Type B pancreatic cell (in vitro differentiated cells): ENCODE data around the gene TCF12. TPM values are rescaled to one million over a fixed set of nuclear protein-coding genes. Genes with fewer than 3 reads are reported as not detected.
A peak's percentile ranks its signal among the peaks of the same experiment; 100 is the strongest.
"Not testable (repeated sequence)": the region's sequence is repeated elsewhere in the genome, so short reads cannot be mapped to it uniquely, and the experiment has no call there.

Experiments
- DNase-seq: peaks from one replicate; pipeline ENCODE4 v3.0.0; 2021; ENCODE audit warnings: mixed read lengths; ENCODE audit not compliant: unreplicated experiment; ENCODE audit errors: extremely low spot score
- H3K27ac Mint-ChIP-seq: 2 replicates; pipeline ENCODE4 v1.8.0; 2021; ENCODE audit warnings: mild to moderate bottlenecking, mixed read lengths
- H3K27me3 Mint-ChIP-seq: 2 replicates; pipeline ENCODE4 v1.8.0; 2021; ENCODE audit warnings: mixed read lengths
- H3K36me3 Mint-ChIP-seq: 2 replicates; pipeline ENCODE4 v1.8.0; 2021; ENCODE audit warnings: mixed read lengths
- H3K4me1 Mint-ChIP-seq: one replicate; pipeline ENCODE4 v1.8.0; 2021; ENCODE audit warnings: mixed read lengths; ENCODE audit not compliant: unreplicated experiment
- H3K4me3 Mint-ChIP-seq: 2 replicates; pipeline ENCODE4 v1.8.0; 2021; ENCODE audit warnings: mild to moderate bottlenecking, mixed read lengths
- H3K9me3 Mint-ChIP-seq: 2 replicates; pipeline ENCODE4 v1.8.0; 2021; ENCODE audit warnings: mixed read lengths
- total RNA-seq: library from RNA; stranded (reverse); gene quantifications from 2 replicates; pipeline ENCODE4 v1.2.1, GENCODE V29; 2021; ENCODE audit warnings: low replicate concordance
- TF ChIP-seq, protein P1 (sequence below): fragments of 200-600 bp; sonication (generic); conservative IDR thresholded peaks from 2 replicates; pipeline ENCODE4 v1.5.0; 2021; ENCODE audit warnings: antibody characterized with exemption, mild to moderate bottlenecking

The TCF12 gene
- total RNA-seq, 1 donor from 2014 or later: 153 TPM

DNA sequence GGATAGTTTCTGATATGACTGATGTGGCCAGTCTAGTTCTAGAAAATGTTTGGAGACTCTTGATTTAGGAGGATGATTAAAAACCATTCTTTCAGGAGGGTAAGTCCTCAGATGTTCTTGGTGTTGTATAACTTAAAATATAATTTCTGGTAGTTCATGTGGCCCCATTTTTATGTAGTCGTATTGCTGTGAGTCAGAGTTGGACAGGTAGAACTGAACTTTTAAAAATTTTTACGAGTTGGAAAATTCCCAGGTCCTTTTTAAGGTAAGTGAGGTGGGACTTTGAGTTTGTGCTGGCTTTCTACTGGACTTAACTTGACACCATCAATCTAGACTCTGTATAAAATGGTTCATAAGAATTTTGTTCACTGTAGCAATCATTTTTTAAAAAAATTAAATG, 92.3 kb downstream of the TCF12 start:
- Mint-ChIP-seq H3K4me3 (no peak overlapping the region), H3K36me3 (peaks cover 11% of the 10 kb centered on the region), H3K27ac (no peak overlapping the region), H3K4me1 (peaks cover 11% of the 10 kb centered on the region), H3K9me3 (no peaks in the 10 kb centered on the region), H3K27me3 (no peaks in the 10 kb centered on the region)
- TF ChIP-seq, protein P1, sequence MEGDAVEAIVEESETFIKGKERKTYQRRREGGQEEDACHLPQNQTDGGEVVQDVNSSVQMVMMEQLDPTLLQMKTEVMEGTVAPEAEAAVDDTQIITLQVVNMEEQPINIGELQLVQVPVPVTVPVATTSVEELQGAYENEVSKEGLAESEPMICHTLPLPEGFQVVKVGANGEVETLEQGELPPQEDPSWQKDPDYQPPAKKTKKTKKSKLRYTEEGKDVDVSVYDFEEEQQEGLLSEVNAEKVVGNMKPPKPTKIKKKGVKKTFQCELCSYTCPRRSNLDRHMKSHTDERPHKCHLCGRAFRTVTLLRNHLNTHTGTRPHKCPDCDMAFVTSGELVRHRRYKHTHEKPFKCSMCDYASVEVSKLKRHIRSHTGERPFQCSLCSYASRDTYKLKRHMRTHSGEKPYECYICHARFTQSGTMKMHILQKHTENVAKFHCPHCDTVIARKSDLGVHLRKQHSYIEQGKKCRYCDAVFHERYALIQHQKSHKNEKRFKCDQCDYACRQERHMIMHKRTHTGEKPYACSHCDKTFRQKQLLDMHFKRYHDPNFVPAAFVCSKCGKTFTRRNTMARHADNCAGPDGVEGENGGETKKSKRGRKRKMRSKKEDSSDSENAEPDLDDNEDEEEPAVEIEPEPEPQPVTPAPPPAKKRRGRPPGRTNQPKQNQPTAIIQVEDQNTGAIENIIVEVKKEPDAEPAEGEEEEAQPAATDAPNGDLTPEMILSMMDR: no peak
- no peak for DNase-seq

- peaks cover 14% of the 10 kb centered on the region for H3K36me3 Mint-ChIP-seq
- peaks cover 19% of the 10 kb centered on the region for H3K4me1 Mint-ChIP-seq
- no peak overlapping the region for H3K27ac Mint-ChIP-seq
- TF ChIP-seq, protein P1: no peak
- DNase-seq: no peak
- no peak overlapping the region for H3K4me3 Mint-ChIP-seq
- H3K27me3 Mint-ChIP-seq: no peaks in the 10 kb centered on the region
- no peaks in the 10 kb centered on the region for H3K9me3 Mint-ChIP-seq
Observed at GRCh38 chr15:57012556-57012955, 94.1 kb downstream of the TCF12 start.

DNA sequence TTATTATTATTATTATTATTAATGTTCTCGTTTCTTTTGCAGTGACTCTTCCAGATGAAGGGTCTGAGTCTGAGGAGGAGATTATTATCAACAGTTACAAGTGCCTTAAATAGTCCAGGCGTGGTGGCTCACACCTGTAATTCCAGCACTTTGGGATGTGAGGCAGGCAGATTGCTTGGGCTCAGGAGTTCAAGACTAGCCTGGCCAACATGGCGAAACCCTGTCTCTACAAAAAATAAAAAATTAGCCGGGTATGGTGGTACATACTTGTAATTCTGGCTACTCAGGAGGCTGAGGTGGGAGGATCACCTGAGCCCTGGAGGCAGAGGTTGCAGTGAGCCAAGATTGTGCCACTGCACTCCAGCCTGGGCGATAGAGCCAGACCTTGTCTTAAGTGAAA, 96.5 kb downstream of the TCF12 start:
- peaks cover 32% of the 10 kb centered on the region for H3K4me1 Mint-ChIP-seq
- not testable (repeated sequence) for H3K4me3 Mint-ChIP-seq, H3K9me3 Mint-ChIP-seq, DNase-seq, H3K27me3 Mint-ChIP-seq, H3K27ac Mint-ChIP-seq
- peaks cover 11% of the 10 kb centered on the region for H3K36me3 Mint-ChIP-seq

DNA sequence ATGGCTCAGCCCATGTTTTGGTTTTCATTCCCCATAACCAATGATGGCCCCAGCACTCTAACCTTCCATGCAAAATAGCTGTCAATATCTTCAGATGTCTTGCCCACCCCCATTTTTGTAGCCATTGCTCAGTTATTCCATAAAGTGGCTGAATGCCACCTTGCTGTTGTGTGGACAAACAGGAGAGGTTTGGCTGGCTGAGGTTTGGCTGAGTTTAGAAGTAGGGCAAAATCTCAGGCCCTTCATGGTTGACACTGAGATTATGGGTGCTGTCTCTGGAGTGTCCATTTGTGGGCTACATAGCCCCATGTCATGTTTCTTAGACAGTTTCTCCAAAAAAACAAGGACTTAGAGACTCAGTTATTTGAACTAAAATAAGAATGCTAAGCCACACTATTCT, 96.9 kb downstream of the TCF12 start:
- peaks cover 34% of the 10 kb centered on the region for H3K4me1 Mint-ChIP-seq
- TF ChIP-seq, protein P1: no peak

DNA sequence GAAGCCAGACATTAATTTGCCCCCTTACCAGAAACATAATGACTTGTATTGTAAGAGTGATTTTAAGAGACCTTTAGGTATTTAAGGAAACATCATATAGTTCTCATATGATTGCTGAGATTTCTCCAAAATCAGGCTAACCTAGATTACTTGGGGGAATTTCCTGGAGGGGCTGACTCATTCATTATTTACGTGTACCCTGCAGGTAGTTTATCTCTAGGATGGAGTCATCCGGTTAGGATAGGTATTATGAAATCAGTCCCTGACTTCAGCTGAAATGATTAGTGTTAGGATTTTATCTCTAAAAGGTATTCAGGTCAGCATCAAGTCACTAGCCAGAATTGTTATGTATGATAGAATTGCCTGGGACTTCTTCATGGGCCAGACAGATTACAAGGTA, 97.5 kb downstream of the TCF12 start:
- Mint-ChIP-seq H3K4me3 (no peak overlapping the region), H3K9me3 (no peaks in the 10 kb centered on the region), H3K4me1 (peaks cover 31% of the 10 kb centered on the region), H3K27ac (no peak overlapping the region), H3K27me3 (no peaks in the 10 kb centered on the region), H3K36me3 (peaks cover 12% of the 10 kb centered on the region)
- TF ChIP-seq, protein P1: no peak
- DNase-seq: no peak

More for the DNA sequence above, 96.9 kb downstream of the TCF12 start:
- Mint-ChIP-seq H3K27me3 (no peaks in the 10 kb centered on the region), H3K4me3 (no peak overlapping the region), H3K36me3 (peaks cover 11% of the 10 kb centered on the region), H3K9me3 (no peaks in the 10 kb centered on the region), H3K27ac (no peak overlapping the region)
- DNase-seq: no peak

GRCh38 chr15:57017024-57017423, 98.6 kb downstream of the TCF12 start:
- no peak for DNase-seq
- no peak overlapping the region for H3K4me3 Mint-ChIP-seq
- peaks cover 31% of the 10 kb centered on the region for H3K4me1 Mint-ChIP-seq
- H3K9me3 Mint-ChIP-seq: no peaks in the 10 kb centered on the region
- H3K36me3 Mint-ChIP-seq: peaks cover 14% of the 10 kb centered on the region
- H3K27me3 Mint-ChIP-seq: no peaks in the 10 kb centered on the region
- TF ChIP-seq, protein P1: peak; percentile 32
- no peak overlapping the region for H3K27ac Mint-ChIP-seq
